ENCODE measurements around the gene ATG16L2. TPM values are rescaled to one million over a fixed set of nuclear protein-coding genes. Genes with fewer than 3 reads are reported as not detected.

The ATG16L2 gene
- total RNA-seq, 1 donor from 2014 or later = 44.0 TPM

DNA sequence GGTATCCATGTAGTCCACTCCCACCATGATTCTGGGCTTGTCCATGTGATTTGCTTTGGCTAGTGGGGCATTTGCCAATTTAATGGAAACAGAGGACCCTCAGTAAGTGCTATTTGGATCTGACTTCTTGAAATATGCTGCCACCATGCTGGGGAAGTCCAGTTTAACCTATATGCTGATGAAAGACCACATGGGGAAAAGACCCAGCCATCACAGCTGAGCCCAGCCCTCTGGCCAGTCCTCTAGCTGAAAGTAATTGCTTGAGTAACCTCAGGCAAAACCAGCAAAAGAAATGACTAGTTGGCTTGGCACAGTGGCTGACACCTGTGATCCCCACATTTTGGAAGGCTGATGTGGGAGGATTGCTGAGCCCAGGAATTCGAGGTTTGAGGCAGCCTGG, 61.5 kb downstream of the ATG16L2 start:
- H3K4me3 Mint-ChIP-seq = no peak overlapping the region
- H3K4me1 Mint-ChIP-seq = no peaks in the 10 kb centered on the region
- no peak for DNase-seq (ENCODE audit: low spot score in 2 of 2, unreplicated experiment in 2 of 2)
- no peaks in the 10 kb centered on the region for H3K27me3 Mint-ChIP-seq (ENCODE audit: low read depth)
- peaks cover 22% of the 10 kb centered on the region for H3K36me3 Mint-ChIP-seq
- H3K27ac Mint-ChIP-seq = no peak overlapping the region
- TF ChIP-seq, protein P1, sequence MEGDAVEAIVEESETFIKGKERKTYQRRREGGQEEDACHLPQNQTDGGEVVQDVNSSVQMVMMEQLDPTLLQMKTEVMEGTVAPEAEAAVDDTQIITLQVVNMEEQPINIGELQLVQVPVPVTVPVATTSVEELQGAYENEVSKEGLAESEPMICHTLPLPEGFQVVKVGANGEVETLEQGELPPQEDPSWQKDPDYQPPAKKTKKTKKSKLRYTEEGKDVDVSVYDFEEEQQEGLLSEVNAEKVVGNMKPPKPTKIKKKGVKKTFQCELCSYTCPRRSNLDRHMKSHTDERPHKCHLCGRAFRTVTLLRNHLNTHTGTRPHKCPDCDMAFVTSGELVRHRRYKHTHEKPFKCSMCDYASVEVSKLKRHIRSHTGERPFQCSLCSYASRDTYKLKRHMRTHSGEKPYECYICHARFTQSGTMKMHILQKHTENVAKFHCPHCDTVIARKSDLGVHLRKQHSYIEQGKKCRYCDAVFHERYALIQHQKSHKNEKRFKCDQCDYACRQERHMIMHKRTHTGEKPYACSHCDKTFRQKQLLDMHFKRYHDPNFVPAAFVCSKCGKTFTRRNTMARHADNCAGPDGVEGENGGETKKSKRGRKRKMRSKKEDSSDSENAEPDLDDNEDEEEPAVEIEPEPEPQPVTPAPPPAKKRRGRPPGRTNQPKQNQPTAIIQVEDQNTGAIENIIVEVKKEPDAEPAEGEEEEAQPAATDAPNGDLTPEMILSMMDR (IDR thresholded peaks at IDR 0.05; ENCODE audit: unreplicated experiment) = no peak
- H3K9me3 Mint-ChIP-seq = peaks cover 17% of the 10 kb centered on the region

DNA sequence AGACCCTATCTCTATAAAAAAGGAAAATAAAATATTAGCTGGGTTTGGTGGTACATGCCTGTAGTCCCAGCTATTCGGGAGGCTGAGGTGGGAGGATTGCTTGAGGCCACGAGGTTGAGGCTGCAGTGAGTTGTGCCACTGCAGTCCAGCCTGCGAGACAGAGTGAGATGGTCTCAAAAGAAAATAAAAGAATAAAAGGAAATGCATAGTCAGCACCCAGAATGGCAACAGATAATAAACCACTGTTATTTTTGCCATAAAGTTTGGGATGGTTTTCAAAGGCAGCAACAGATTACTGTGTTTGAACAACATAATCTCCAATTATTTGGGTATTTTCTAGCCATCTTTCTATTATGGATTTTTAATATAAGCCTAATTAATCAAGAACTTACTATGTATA, 61.9 kb downstream of the ATG16L2 start:
- peaks cover 22% of the 10 kb centered on the region for H3K9me3 Mint-ChIP-seq
- TF ChIP-seq, protein P1 (IDR thresholded peaks at IDR 0.05; ENCODE audit: unreplicated experiment) = no peak
- DNase-seq (ENCODE audit: low spot score in 2 of 2, unreplicated experiment in 2 of 2) = no peak
- H3K27ac Mint-ChIP-seq = no peak overlapping the region
- H3K36me3 Mint-ChIP-seq = peaks cover 26% of the 10 kb centered on the region
- no peaks in the 10 kb centered on the region for H3K27me3 Mint-ChIP-seq (ENCODE audit: low read depth)
- no peak overlapping the region for H3K4me3 Mint-ChIP-seq
- no peaks in the 10 kb centered on the region for H3K4me1 Mint-ChIP-seq

Small RNAs within 50 kb of the gene (microRNA-seq; reads per million reads assigned to microRNA genes)
- gene MIR4692 = not detected

Other genes with a start within 250 kb of the ATG16L2 start
- gene PDE2A, start 140.0 kb upstream of the ATG16L2 start, total RNA-seq = 0.63 to 1.4 TPM (median 1.1 TPM) in 3 replicates
- 154 to 163 TPM (median 155 TPM) in 3 replicates for gene ARAP1, start 62.0 kb upstream of the ATG16L2 start, total RNA-seq
- 51.1 to 54.9 TPM (median 54.7 TPM) in 3 replicates for gene STARD10, start 20.4 kb upstream of the ATG16L2 start, total RNA-seq